Neuronal stem cell (in vitro differentiated cells): Measurements from ENCODE around the gene RAB11FIP2.

ENCODE experiments used
- DNase-seq: peaks from one replicate; pipeline ENCODE4 v3.0.0-alpha.2; 2013; ENCODE audit warnings: low spot score
- H2AFZ ChIP-seq: one replicate; pipeline ENCODE4 v1.6.1; 2013; ENCODE audit warnings: mild to moderate bottlenecking, low read length, inconsistent platforms
- H2AK5ac ChIP-seq: 2 replicates; pipeline ENCODE4 v1.6.1; 2013; ENCODE audit warnings: low read depth, mild to moderate bottlenecking, inconsistent platforms, low read length, moderate library complexity, mixed read lengths
- H2BK120ac ChIP-seq: 2 replicates; pipeline ENCODE4 v1.6.1; 2013; ENCODE audit warnings: low read depth, mild to moderate bottlenecking, inconsistent platforms, low read length, moderate library complexity, mixed read lengths
- H2BK12ac ChIP-seq: one replicate; pipeline ENCODE4 v1.6.1; 2013; ENCODE audit warnings: low read length, inconsistent platforms
- H2BK15ac ChIP-seq: 2 replicates; pipeline ENCODE4 v1.6.1; 2013; ENCODE audit warnings: mild to moderate bottlenecking, low read length, inconsistent platforms, mixed read lengths
- H2BK5ac ChIP-seq: one replicate; pipeline ENCODE4 v1.6.1; 2013; ENCODE audit warnings: inconsistent platforms, mild to moderate bottlenecking, low read length, moderate library complexity
- H3K14ac ChIP-seq: one replicate; pipeline ENCODE4 v1.6.1; 2013; ENCODE audit warnings: low read length, inconsistent platforms
- H3K18ac ChIP-seq: 2 replicates; pipeline ENCODE4 v1.6.1; 2013; ENCODE audit warnings: low read length, inconsistent platforms
- H3K23ac ChIP-seq: 2 replicates; pipeline ENCODE4 v1.6.1; 2013; ENCODE audit warnings: low read depth, mild to moderate bottlenecking, mixed read lengths, low read length, inconsistent platforms; ENCODE audit not compliant: poor library complexity
- H3K27ac ChIP-seq: replicated peaks from 3 replicates; pipeline ENCODE4 v1.5.1; 2013; ENCODE audit warnings: low read length, inconsistent platforms
- H3K27me3 ChIP-seq, 3 experiments: 2 replicates each; pipeline ENCODE4 v1.6.1; 2013; ENCODE audit warnings: low read length in 3 of 3, mild to moderate bottlenecking in 2 of 3, inconsistent platforms in 1 of 3, low read depth in 1 of 3, mixed read lengths in 1 of 3, moderate library complexity in 1 of 3; ENCODE audit not compliant: control insufficient read depth in 3 of 3, insufficient read depth in 3 of 3
- H3K36me3 ChIP-seq, 2 donors: replicated peaks in 1 of 2; 2 replicates each; pipeline ENCODE4 v1.6.1; 2013; ENCODE audit warnings: low read length in 2 of 2; ENCODE audit not compliant: control insufficient read depth in 2 of 2, insufficient read depth in 2 of 2
- H3K4ac ChIP-seq: 2 replicates; pipeline ENCODE4 v1.6.1; 2013; ENCODE audit warnings: inconsistent platforms, mild to moderate bottlenecking, low read length, moderate library complexity
- H3K4me1 ChIP-seq, 2 donors: 1 replicate in 1 of 2; 2 replicates in 1 of 2; pipeline ENCODE4 v1.6.1; 2013; ENCODE audit warnings: low read length in 2 of 2, low read depth in 1 of 2; ENCODE audit not compliant: control insufficient read depth in 2 of 2, insufficient read depth in 1 of 2
- H3K4me2 ChIP-seq: one replicate; pipeline ENCODE4 v1.6.1; 2013; ENCODE audit warnings: mild to moderate bottlenecking, low read length, inconsistent platforms; ENCODE audit not compliant: insufficient read depth, poor library complexity, severe bottlenecking
- H3K4me3 ChIP-seq, 2 donors: 2 replicates each; pipeline ENCODE4 v1.5.1; 2013; ENCODE audit warnings: low read length in 2 of 2, mild to moderate bottlenecking in 2 of 2, inconsistent platforms in 1 of 2, moderate library complexity in 1 of 2
- H3K79me1 ChIP-seq: one replicate; pipeline ENCODE4 v1.6.1; 2013; ENCODE audit warnings: low read depth, mild to moderate bottlenecking, inconsistent platforms, low read length, moderate library complexity
- H3K9ac ChIP-seq: one replicate; pipeline ENCODE4 v1.6.1; 2013; ENCODE audit warnings: mild to moderate bottlenecking, low read depth, low read length, inconsistent platforms; ENCODE audit not compliant: poor library complexity
- H3K9me3 ChIP-seq, 2 donors: replicated peaks in 1 of 2; 2 replicates each; pipeline versions ENCODE3 to v1.6.1; 2013; ENCODE audit warnings: low read length in 2 of 2, mild to moderate bottlenecking in 2 of 2, inconsistent platforms in 1 of 2, low read depth in 1 of 2, mixed read lengths in 1 of 2, moderate library complexity in 1 of 2; ENCODE audit not compliant: control insufficient read depth in 2 of 2, insufficient read depth in 1 of 2
- H4K8ac ChIP-seq: one replicate; pipeline ENCODE4 v1.6.1; 2013; ENCODE audit warnings: low read depth, mild to moderate bottlenecking, inconsistent platforms, low read length, moderate library complexity
- H4K91ac ChIP-seq: one replicate; pipeline ENCODE4 v1.6.1; 2013; ENCODE audit warnings: low read length, low read depth, mild to moderate bottlenecking, inconsistent platforms; ENCODE audit not compliant: poor library complexity
- WGBS, 2 donors: extraction: QIAGEN DNeasy Blood & Tissue Kit; methylation state at CpG; one replicate each; pipeline ENCODE4 v1.1.7; 2013; ENCODE audit warnings: missing lambda C conversion rate in 2 of 2, mixed read lengths in 1 of 2; ENCODE audit not compliant: insufficient read length in 2 of 2, insufficient replicate concordance in 1 of 2; ENCODE audit errors: extremely low coverage in 2 of 2; 5-methylcytosine and 5-hydroxymethylcytosine counted together

The RAB11FIP2 gene

GRCh38 chr10:118058371-118058770 lies 11.6 kb upstream of the RAB11FIP2 start:
- no peak for DNase-seq
- H3K4me2 ChIP-seq, result no peak overlapping the region
- WGBS, 2 donors, result no CpG with 5 or more reads among the region's 1 CpG

DNA sequence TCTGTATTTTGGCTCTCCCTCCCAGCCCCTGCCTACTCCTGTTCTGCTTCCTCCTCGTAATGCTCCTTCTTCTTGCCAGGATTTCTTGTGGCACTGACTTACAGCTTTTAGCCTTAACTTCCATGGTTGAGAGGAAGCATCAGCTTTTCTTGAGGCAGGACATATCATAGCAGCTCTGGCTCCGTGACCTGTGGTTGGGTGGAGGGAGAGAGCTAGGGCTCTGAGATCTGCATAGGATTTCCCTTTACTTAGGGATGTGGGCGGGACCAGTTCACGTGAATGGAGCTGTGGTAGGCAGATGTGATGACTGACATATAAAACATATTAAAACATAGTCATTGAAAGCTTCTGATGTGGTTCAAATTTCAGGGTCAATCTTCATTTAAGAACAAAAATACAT lies 10.6 kb upstream of the RAB11FIP2 start:
- no peak overlapping the region for H2AFZ ChIP-seq
- no peaks in the 10 kb centered on the region for H3K36me3 ChIP-seq
- no peak overlapping the region for H2BK120ac ChIP-seq
- H3K4ac ChIP-seq, result no peak overlapping the region
- no peak overlapping the region for H3K14ac ChIP-seq
- no peak overlapping the region for H2BK12ac ChIP-seq
- no CpG with 5 or more reads among the region's 4 CpGs for WGBS, 2 donors
- no peak overlapping the region for H2BK5ac ChIP-seq
- no peak overlapping the region for H3K4me2 ChIP-seq
- no peak overlapping the region for H2BK15ac ChIP-seq
- no peak overlapping the region for H3K9ac ChIP-seq
- H3K27me3 ChIP-seq, result no peaks in the 10 kb centered on the region
- no peak for DNase-seq
- peaks cover 0 to 2% of the 10 kb centered on the region in 2 donors for H3K4me1 ChIP-seq
- no peaks in the 10 kb centered on the region for H3K79me1 ChIP-seq
- no peaks in the 10 kb centered on the region for H3K9me3 ChIP-seq
- no peak overlapping the region for H3K18ac ChIP-seq
- H4K8ac ChIP-seq, result no peak overlapping the region
- H3K23ac ChIP-seq, result no peak overlapping the region
- no peak overlapping the region for H2AK5ac ChIP-seq
- no peak overlapping the region for H4K91ac ChIP-seq
- no peak overlapping the region for H3K4me3 ChIP-seq
- no peak overlapping the region for H3K27ac ChIP-seq

More at GRCh38 chr10:118058371-118058770, 11.6 kb upstream of the RAB11FIP2 start:
- Histone ChIP-seq H2BK120ac (no peak overlapping the region), H3K27me3 (no peaks in the 10 kb centered on the region), H4K8ac (no peak overlapping the region), H3K27ac (no peak overlapping the region), H2BK5ac (no peak overlapping the region), H2BK12ac (no peak overlapping the region), H3K14ac (no peak overlapping the region), H3K36me3 (no peaks in the 10 kb centered on the region), H3K4me1 (peaks cover 0 to 5% of the 10 kb centered on the region in 2 donors), H2AFZ (no peak overlapping the region), H3K9ac (no peak overlapping the region), H3K9me3 (no peaks in the 10 kb centered on the region), H3K4me3 (no peak overlapping the region), H3K79me1 (no peaks in the 10 kb centered on the region), H2AK5ac (no peak overlapping the region), H3K4ac (no peak overlapping the region), H4K91ac (no peak overlapping the region), H3K18ac (no peak overlapping the region), H2BK15ac (no peak overlapping the region), H3K23ac (no peak overlapping the region)

- H3K14ac ChIP-seq, result no peak overlapping the region
- no peak overlapping the region for H4K8ac ChIP-seq
- WGBS, 2 donors, result no CpG with 5 or more reads among the region's 2 CpGs
- no peak overlapping the region for H2BK120ac ChIP-seq
- H3K36me3 ChIP-seq, result no peaks in the 10 kb centered on the region
- H3K18ac ChIP-seq, result no peak overlapping the region
- H3K4me1 ChIP-seq, result peaks cover 0 to 2% of the 10 kb centered on the region in 2 donors
- H3K27me3 ChIP-seq, result no peaks in the 10 kb centered on the region
- H3K79me1 ChIP-seq, result no peaks in the 10 kb centered on the region
- H2AFZ ChIP-seq, result no peak overlapping the region
- H2BK5ac ChIP-seq, result no peak overlapping the region
- no peak overlapping the region for H3K23ac ChIP-seq
- H3K9ac ChIP-seq, result no peak overlapping the region
- no peak overlapping the region for H3K4me3 ChIP-seq
- H3K27ac ChIP-seq, result no peak overlapping the region
- no peak overlapping the region for H2BK15ac ChIP-seq
- H4K91ac ChIP-seq, result no peak overlapping the region
- DNase-seq, result no peak
- H3K4ac ChIP-seq, result no peak overlapping the region
- H2BK12ac ChIP-seq, result no peak overlapping the region
- no peaks in the 10 kb centered on the region for H3K9me3 ChIP-seq
- H3K4me2 ChIP-seq, result no peak overlapping the region
- H2AK5ac ChIP-seq, result no peak overlapping the region
Measured at GRCh38 chr10:118054383-118054782, 7.6 kb upstream of the RAB11FIP2 start.

DNA sequence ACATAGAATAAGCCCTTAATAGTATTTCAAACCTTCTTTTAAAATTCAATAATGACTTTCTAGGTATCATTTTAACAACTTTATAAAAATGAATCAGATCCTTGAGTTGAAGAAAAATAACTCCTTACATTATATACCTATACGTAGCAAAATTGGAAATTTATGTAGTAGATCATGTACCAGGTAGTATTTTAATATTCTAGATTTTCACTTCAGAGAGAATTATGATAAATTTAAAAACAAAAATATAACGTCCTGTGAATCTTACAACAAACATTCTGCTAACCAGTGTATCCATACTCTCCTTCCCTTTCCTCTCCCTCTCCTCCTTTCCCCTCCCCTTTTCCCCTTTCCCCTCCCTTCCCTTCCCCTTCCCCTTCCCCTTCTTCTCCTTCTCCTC lies 6.1 kb upstream of the RAB11FIP2 start:
- H3K27ac ChIP-seq, result no peak overlapping the region
- no peak overlapping the region for H3K4me2 ChIP-seq
- no peak overlapping the region for H3K14ac ChIP-seq
- H3K18ac ChIP-seq, result no peak overlapping the region
- no peaks in the 10 kb centered on the region for H3K79me1 ChIP-seq
- no peak overlapping the region for H4K8ac ChIP-seq
- no peak overlapping the region for H4K91ac ChIP-seq
- H2BK120ac ChIP-seq, result no peak overlapping the region
- no peak overlapping the region for H3K23ac ChIP-seq
- no peak overlapping the region for H3K4ac ChIP-seq
- no peak overlapping the region for H3K4me3 ChIP-seq
- no peaks in the 10 kb centered on the region for H3K36me3 ChIP-seq
- no peak overlapping the region for H2BK12ac ChIP-seq
- H2AK5ac ChIP-seq, result no peak overlapping the region
- WGBS, 2 donors, result no CpG with 5 or more reads among the region's 2 CpGs
- peaks cover 0 to 2% of the 10 kb centered on the region in 2 donors for H3K4me1 ChIP-seq
- H2BK15ac ChIP-seq, result no peak overlapping the region
- no peaks in the 10 kb centered on the region for H3K9me3 ChIP-seq
- H2AFZ ChIP-seq, result no peak overlapping the region
- no peaks in the 10 kb centered on the region for H3K27me3 ChIP-seq
- DNase-seq, result no peak
- H3K9ac ChIP-seq, result no peak overlapping the region
- no peak overlapping the region for H2BK5ac ChIP-seq
